Esophagus muscularis mucosa (tissue), 4 donors: ENCODE results near the gene OTUD4. TPM values are rescaled to one million over a fixed set of nuclear protein-coding genes. Genes with fewer than 3 reads are reported as not detected.

ENCODE experiments used
- DNase-seq: peaks from one replicate; pipeline ENCODE4 v3.0.0-alpha.2; 2017; ENCODE audit errors: extremely low spot score
- H3K27ac ChIP-seq, 4 donors: fragments of 200-600 bp; sonication (generic); replicated peaks in 1 of 4; 1 replicate in 3 of 4; 2 replicates in 1 of 4; pipeline ENCODE4 v1.5.1; 2016 to 2019; ENCODE audit warnings: mild to moderate bottlenecking in 1 of 4
- H3K27me3 ChIP-seq, 4 donors: fragments of 200-600 bp; sonication (generic); one replicate each; pipeline versions ENCODE4 v1.5.1 to v1.6.0; 2016 to 2019
- H3K36me3 ChIP-seq, 4 donors: fragments of 200-600 bp; sonication (generic); one replicate each; pipeline ENCODE4 v1.5.1; 2016 to 2019
- H3K4me1 ChIP-seq, 4 donors: fragments of 200-600 bp; sonication (generic); one replicate each; pipeline ENCODE4 v1.5.1; 2016 to 2019
- H3K4me3 ChIP-seq, 4 donors: fragments of 200-600 bp; sonication (generic); 1 replicate in 2 of 4; 2 replicates in 2 of 4; pipeline ENCODE4 v1.5.1; 2016 to 2019; ENCODE audit warnings: mild to moderate bottlenecking in 4 of 4, moderate library complexity in 1 of 4
- H3K9me3 ChIP-seq, 4 donors: fragments of 200-600 bp; sonication (generic); 1 replicate in 3 of 4; 2 replicates in 1 of 4; pipeline ENCODE4 v1.5.1; 2016 to 2019
- EP300 ChIP-seq: sonication (generic); formaldehyde crosslinking; IDR thresholded peaks from one replicate; pipeline ENCODE4 v1.6.1; 2017; ENCODE audit warnings: antibody characterized with exemption
- POLR2A ChIP-seq: fragments of 450-650 bp; IDR thresholded peaks from one replicate; pipeline ENCODE4 v1.6.1; 2017; ENCODE audit warnings: antibody characterized with exemption, moderate library complexity, mild to moderate bottlenecking, low read depth
- POLR2AphosphoS5 ChIP-seq, 2 donors: sonication (generic); formaldehyde crosslinking; IDR thresholded peaks; one replicate each; pipeline ENCODE4 v1.6.1; 2017; ENCODE audit warnings: antibody characterized with exemption in 2 of 2
- WGBS: methylation state at CpG from one replicate; pipeline ENCODE4 v1.1.5; 2018; 5-methylcytosine and 5-hydroxymethylcytosine counted together
- intact Hi-C: fragments of 100-400 bp; cut with DNase I; formaldehyde crosslinking; loops from one replicate; pipeline ENCODE4 v1.15.1; 2023
- total RNA-seq, 4 donors: library from RNA; depleted of rRNA; stranded (reverse); fragments of >200 nt; gene quantifications; one replicate each; pipeline versions ENCODE4 v1.1.0 to v1.2.1, GENCODE V29; 2016
- TF ChIP-seq, protein P1 (sequence below), 3 experiments: fragments of 200-600 bp in 2 of 3; fragments of 450-650 bp in 1 of 3; sonication (generic) in 2 of 3; IDR thresholded peaks; one replicate each; pipeline ENCODE4 v1.5.1; 2017 to 2019; ENCODE audit warnings: antibody characterized with exemption in 3 of 3, mild to moderate bottlenecking in 2 of 3, moderate library complexity in 1 of 3

The OTUD4 gene
- total RNA-seq, 4 donors from 2014 or later: 29.8 to 49.1 (median 38.3) TPM

- WGBS: 54% methylated on average over 2 of the region's 2 CpGs
- H3K9me3 ChIP-seq: no peaks in the 10 kb centered on the region
- intact Hi-C loops: no loop called here
- peaks cover 42 to 80% (median 57%) of the 10 kb centered on the region in 4 donors for H3K36me3 ChIP-seq
- no peak for DNase-seq
- peaks cover 0 to 11% (median 6%) of the 10 kb centered on the region in 4 donors for H3K4me1 ChIP-seq
- TF ChIP-seq EP300: no peak
- no peak for TF ChIP-seq POLR2A
- TF ChIP-seq, protein P1, sequence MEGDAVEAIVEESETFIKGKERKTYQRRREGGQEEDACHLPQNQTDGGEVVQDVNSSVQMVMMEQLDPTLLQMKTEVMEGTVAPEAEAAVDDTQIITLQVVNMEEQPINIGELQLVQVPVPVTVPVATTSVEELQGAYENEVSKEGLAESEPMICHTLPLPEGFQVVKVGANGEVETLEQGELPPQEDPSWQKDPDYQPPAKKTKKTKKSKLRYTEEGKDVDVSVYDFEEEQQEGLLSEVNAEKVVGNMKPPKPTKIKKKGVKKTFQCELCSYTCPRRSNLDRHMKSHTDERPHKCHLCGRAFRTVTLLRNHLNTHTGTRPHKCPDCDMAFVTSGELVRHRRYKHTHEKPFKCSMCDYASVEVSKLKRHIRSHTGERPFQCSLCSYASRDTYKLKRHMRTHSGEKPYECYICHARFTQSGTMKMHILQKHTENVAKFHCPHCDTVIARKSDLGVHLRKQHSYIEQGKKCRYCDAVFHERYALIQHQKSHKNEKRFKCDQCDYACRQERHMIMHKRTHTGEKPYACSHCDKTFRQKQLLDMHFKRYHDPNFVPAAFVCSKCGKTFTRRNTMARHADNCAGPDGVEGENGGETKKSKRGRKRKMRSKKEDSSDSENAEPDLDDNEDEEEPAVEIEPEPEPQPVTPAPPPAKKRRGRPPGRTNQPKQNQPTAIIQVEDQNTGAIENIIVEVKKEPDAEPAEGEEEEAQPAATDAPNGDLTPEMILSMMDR (IDR thresholded peaks at IDR 0.05): no peak
- TF ChIP-seq POLR2AphosphoS5 (IDR thresholded peaks at IDR 0.05): no peak
- H3K4me3 ChIP-seq: no peak overlapping the region
- H3K27ac ChIP-seq: no peak overlapping the region
- H3K27me3 ChIP-seq: no peaks in the 10 kb centered on the region
Observed at GRCh38 chr4:145107126-145107525, 73.3 kb downstream of the OTUD4 start.

- H3K27me3 ChIP-seq: no peaks in the 10 kb centered on the region
- H3K4me3 ChIP-seq: no peak overlapping the region
- intact Hi-C loops: no loop called here
- no peak overlapping the region for H3K27ac ChIP-seq
- WGBS: 80% methylated on average over 3 of the region's 3 CpGs
- peaks cover 9 to 44% (median 22%) of the 10 kb centered on the region in 4 donors for H3K36me3 ChIP-seq
- no peaks in the 10 kb centered on the region for H3K9me3 ChIP-seq
- H3K4me1 ChIP-seq: peaks cover 12 to 43% (median 38%) of the 10 kb centered on the region in 4 donors
- TF ChIP-seq, protein P1 (IDR thresholded peaks at IDR 0.05): no peak
- TF ChIP-seq POLR2AphosphoS5 (IDR thresholded peaks at IDR 0.05): no peak
- TF ChIP-seq EP300: no peak
- no peak for TF ChIP-seq POLR2A
- DNase-seq: no peak
Observed at GRCh38 chr4:145103496-145103895, 76.9 kb downstream of the OTUD4 start.

DNA sequence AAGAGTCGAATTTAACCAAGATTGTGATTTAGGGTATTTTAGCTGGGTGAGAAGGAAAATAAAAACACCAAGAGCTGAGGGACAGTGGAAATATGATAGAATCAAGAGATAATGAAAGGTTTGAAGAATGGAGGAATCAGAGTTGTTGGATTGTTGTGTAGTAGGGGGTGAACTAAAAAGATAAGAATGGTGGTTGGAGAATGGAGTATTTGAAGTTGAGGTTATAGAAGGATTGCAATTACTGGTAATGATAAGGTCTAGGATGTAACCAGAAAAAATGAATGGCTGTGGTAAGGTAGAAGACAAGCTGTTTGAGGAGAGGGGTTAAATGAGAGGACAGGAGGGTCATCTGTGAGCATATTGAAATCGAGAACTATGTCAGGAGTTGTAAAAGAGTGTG is 77.8 kb downstream of the OTUD4 start:
- no peaks in the 10 kb centered on the region for H3K27me3 ChIP-seq
- 89% methylated on average over 2 of the region's 2 CpGs for WGBS
- no peaks in the 10 kb centered on the region for H3K9me3 ChIP-seq
- DNase-seq: no peak
- intact Hi-C loops: no loop called here
- H3K27ac ChIP-seq: no peak overlapping the region
- H3K36me3 ChIP-seq: peaks cover under 1 to 35% (median 15%) of the 10 kb centered on the region in 4 donors
- TF ChIP-seq, protein P1 (IDR thresholded peaks at IDR 0.05): no peak
- no peak for TF ChIP-seq POLR2AphosphoS5 (IDR thresholded peaks at IDR 0.05)
- no peak for TF ChIP-seq EP300
- TF ChIP-seq POLR2A: no peak
- no peak overlapping the region for H3K4me3 ChIP-seq
- H3K4me1 ChIP-seq: peaks cover 12 to 43% (median 38%) of the 10 kb centered on the region in 4 donors

- WGBS: 94% methylated on average over 1 of the region's 1 CpG
- intact Hi-C loops: no loop called here
- Histone ChIP-seq H3K36me3 (peaks cover 0 to 20% (median 11%) of the 10 kb centered on the region in 4 donors), H3K27ac (no peak overlapping the region), H3K4me1 (peaks cover 24 to 56% (median 50%) of the 10 kb centered on the region in 4 donors), H3K27me3 (no peaks in the 10 kb centered on the region), H3K4me3 (no peak overlapping the region), H3K9me3 (no peaks in the 10 kb centered on the region)
- no peak for DNase-seq
- TF ChIP-seq EP300 (no peak), POLR2A (no peak), POLR2AphosphoS5 (IDR thresholded peaks at IDR 0.05) (no peak)
- TF ChIP-seq, protein P1 (IDR thresholded peaks at IDR 0.05): no peak
Observed at GRCh38 chr4:145101091-145101490, 79.3 kb downstream of the OTUD4 start.

GRCh38 chr4:145099653-145100052 is 80.7 kb downstream of the OTUD4 start:
- WGBS: 37% methylated on average over 5 of the region's 5 CpGs
- peaks cover 26 to 59% (median 52%) of the 10 kb centered on the region in 4 donors for H3K4me1 ChIP-seq

More at GRCh38 chr4:145099653-145100052, 80.7 kb downstream of the OTUD4 start:
- TF ChIP-seq, protein P1 (IDR thresholded peaks at IDR 0.05): no peak
- TF ChIP-seq EP300: no peak
- TF ChIP-seq POLR2A: no peak
- TF ChIP-seq POLR2AphosphoS5 (IDR thresholded peaks at IDR 0.05): no peak
- intact Hi-C loops: loop anchor here (5.0 kb wide), 1 partner anchor 78 kb away; no protein-coding TSS in a partner anchor
- Histone ChIP-seq H3K27me3 (no peaks in the 10 kb centered on the region), H3K4me3 (peak overlapping the region; percentile 71 to 88 (median 82)), H3K27ac (no peak overlapping the region), H3K36me3 (peaks cover 0 to 16% (median 11%) of the 10 kb centered on the region in 4 donors), H3K9me3 (no peaks in the 10 kb centered on the region)
- DNase-seq: no peak
